NT2/D1 (cell line): ENCODE measurements around the gene NDFIP1.

Experiments
- YY1 ChIP-seq: IDR thresholded peaks from 2 replicates; pipeline ENCODE4 v1.6.1; 2011; ENCODE audit not compliant: insufficient read length, insufficient read depth
- ZNF274 ChIP-seq: IDR thresholded peaks from 2 replicates; pipeline ENCODE4 v1.6.1; 2011; ENCODE audit warnings: mild to moderate bottlenecking, low read depth, low read length

DNA sequence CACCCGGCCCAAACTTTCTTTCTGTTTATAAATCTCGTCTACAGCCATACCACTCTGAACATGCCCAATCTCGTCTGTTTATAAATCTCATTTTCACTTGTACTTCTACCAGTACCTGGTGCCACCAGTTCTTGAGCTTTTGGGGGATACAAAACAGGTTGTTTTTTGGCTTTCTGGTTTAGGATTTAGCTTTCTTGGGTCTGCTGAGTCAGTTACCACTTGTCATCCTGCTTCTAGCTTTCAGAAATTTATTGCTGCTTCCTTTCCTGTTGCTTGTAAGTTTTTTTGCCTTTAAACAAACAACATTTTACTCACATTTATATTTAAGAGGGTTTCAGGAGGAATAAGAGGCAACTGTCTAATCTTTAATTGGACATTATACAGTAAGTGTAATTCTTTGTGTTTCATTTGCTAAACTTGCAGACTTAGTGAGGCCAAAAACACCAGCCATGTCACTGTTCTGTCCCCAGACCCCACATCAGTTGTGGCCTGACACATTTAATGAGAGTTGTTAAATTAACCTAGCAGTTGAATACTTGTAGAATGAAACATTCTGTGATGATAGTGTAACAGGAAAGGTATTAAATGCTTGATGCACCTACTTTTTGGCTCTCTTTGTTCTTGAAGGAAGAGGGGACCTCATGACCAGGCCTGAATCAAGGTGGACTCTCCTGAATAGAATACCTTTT is 11.8 kb downstream of the NDFIP1 start:
- TF ChIP-seq ZNF274 (no peak), YY1 (no peak)
